ENCODE results near the gene FXYD4.

DNA sequence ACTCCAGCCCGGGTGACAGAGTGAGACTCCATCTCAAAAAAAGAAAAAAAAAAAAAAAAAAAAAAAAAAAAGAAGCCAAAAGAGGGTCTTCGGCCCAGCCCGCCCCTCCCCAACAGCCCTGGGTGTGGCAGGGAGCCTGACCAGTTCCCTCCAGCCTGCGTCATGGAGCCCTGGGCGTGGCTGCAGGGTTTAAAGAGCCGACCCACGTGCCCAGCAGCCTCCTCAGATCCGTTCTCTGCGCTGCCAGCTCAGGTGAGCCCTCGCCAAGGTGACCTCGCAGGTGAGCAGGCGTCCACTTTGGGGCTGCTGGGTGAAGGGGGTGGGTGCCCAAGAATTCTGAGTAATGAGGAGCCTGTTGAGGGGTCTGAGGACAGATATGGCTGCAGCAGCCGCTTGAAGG is at the start of gene FXYD4:
- no peak for TF ChIP-seq EP300 (IDR thresholded peaks at IDR 0.05)
- TF ChIP-seq POLR2A (IDR thresholded peaks at IDR 0.05), result no peak
- TF ChIP-seq, protein P1, sequence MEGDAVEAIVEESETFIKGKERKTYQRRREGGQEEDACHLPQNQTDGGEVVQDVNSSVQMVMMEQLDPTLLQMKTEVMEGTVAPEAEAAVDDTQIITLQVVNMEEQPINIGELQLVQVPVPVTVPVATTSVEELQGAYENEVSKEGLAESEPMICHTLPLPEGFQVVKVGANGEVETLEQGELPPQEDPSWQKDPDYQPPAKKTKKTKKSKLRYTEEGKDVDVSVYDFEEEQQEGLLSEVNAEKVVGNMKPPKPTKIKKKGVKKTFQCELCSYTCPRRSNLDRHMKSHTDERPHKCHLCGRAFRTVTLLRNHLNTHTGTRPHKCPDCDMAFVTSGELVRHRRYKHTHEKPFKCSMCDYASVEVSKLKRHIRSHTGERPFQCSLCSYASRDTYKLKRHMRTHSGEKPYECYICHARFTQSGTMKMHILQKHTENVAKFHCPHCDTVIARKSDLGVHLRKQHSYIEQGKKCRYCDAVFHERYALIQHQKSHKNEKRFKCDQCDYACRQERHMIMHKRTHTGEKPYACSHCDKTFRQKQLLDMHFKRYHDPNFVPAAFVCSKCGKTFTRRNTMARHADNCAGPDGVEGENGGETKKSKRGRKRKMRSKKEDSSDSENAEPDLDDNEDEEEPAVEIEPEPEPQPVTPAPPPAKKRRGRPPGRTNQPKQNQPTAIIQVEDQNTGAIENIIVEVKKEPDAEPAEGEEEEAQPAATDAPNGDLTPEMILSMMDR (IDR thresholded peaks at IDR 0.05), result no peak

Measured in sigmoid colon (tissue), 4 donors.